Activated T-cell treated with anti-CD3 and anti-CD28 coated beads, Interleukin-2, amount 50 U/mL, for 72 hours (primary cell): ENCODE results near the gene EME2. TPM values are rescaled to one million over a fixed set of nuclear protein-coding genes. Genes with fewer than 3 reads are reported as not detected.

ENCODE experiments used
- ATAC-seq, 2 donors: fragments of 150-1000 bp; cut with Tn5 transposase; replicated peaks in 1 of 2; 2 replicates each; pipeline ENCODE4 v1.10.0; 2021; ENCODE audit warnings: moderate library complexity in 2 of 2, mild to moderate bottlenecking in 1 of 2
- DNase-seq, 2 donors: peaks; one replicate each; pipeline ENCODE4 v3.0.0; 2021 to 2022; ENCODE audit warnings: mixed read lengths in 1 of 2
- H3K27ac Mint-ChIP-seq: one replicate; pipeline ENCODE4 v1.8.0; 2022; ENCODE audit warnings: mild to moderate bottlenecking, moderate library complexity, mixed read lengths
- H3K27me3 Mint-ChIP-seq: one replicate; pipeline ENCODE4 v1.8.0; 2022; ENCODE audit warnings: low read depth, mixed read lengths
- H3K36me3 Mint-ChIP-seq, 2 donors: one replicate each; pipeline ENCODE4 v1.8.0; 2022; ENCODE audit warnings: mixed read lengths in 2 of 2, mild to moderate bottlenecking in 1 of 2; ENCODE audit not compliant: insufficient read depth in 2 of 2
- H3K4me1 Mint-ChIP-seq: one replicate; pipeline ENCODE4 v1.8.0; 2022; ENCODE audit warnings: low read depth, mixed read lengths
- H3K4me3 Mint-ChIP-seq, 2 donors: one replicate each; pipeline ENCODE4 v1.8.0; 2022; ENCODE audit warnings: mild to moderate bottlenecking in 2 of 2, mixed read lengths in 2 of 2, moderate library complexity in 2 of 2
- H3K9me3 Mint-ChIP-seq, 2 donors: one replicate each; pipeline ENCODE4 v1.8.0; 2022; ENCODE audit warnings: mixed read lengths in 2 of 2
- total RNA-seq, 2 donors: library from RNA; stranded (reverse); gene quantifications; one replicate each; pipeline ENCODE4 v1.2.3, GENCODE V29; 2022

Gene EME2
- total RNA-seq, 2 donors from 2014 or later, result 14.4 to 18.6 TPM

GRCh38 chr16:1734816-1735215 is 37.8 kb upstream of the EME2 start:
- no peak overlapping the region for H3K27ac Mint-ChIP-seq
- peaks cover 0 to 1% of the 10 kb centered on the region in 2 donors for H3K36me3 Mint-ChIP-seq
- DNase-seq, result no peak
- no peak overlapping the region for H3K4me3 Mint-ChIP-seq
- no peaks in the 10 kb centered on the region for H3K27me3 Mint-ChIP-seq
- H3K4me1 Mint-ChIP-seq, result no peaks in the 10 kb centered on the region
- no peaks in the 10 kb centered on the region for H3K9me3 Mint-ChIP-seq
- ATAC-seq, result no peak

GRCh38 chr16:1740234-1740633 is 32.4 kb upstream of the EME2 start:
- Mint-ChIP-seq H3K27ac (no peak overlapping the region), H3K4me3 (no peak overlapping the region), H3K27me3 (no peaks in the 10 kb centered on the region), H3K36me3 (no peaks in the 10 kb centered on the region), H3K9me3 (no peaks in the 10 kb centered on the region), H3K4me1 (no peaks in the 10 kb centered on the region)
- no peak for DNase-seq
- no peak for ATAC-seq

- Mint-ChIP-seq H3K9me3 (no peaks in the 10 kb centered on the region), H3K36me3 (no peaks in the 10 kb centered on the region), H3K4me1 (no peaks in the 10 kb centered on the region), H3K27ac (no peak overlapping the region), H3K27me3 (no peaks in the 10 kb centered on the region), H3K4me3 (no peak overlapping the region)
- DNase-seq (no peak), ATAC-seq (no peak)
These were observed 31.7 kb upstream of the EME2 start for GRCh38 chr16:1740781-1741490.

- Mint-ChIP-seq H3K36me3 (no peaks in the 10 kb centered on the region), H3K4me1 (no peaks in the 10 kb centered on the region), H3K27me3 (no peaks in the 10 kb centered on the region), H3K9me3 (no peaks in the 10 kb centered on the region), H3K4me3 (no peak overlapping the region), H3K27ac (no peak overlapping the region)
- no peak for DNase-seq
- no peak for ATAC-seq
These were observed 31.0 kb upstream of the EME2 start for GRCh38 chr16:1741553-1742165.

- H3K27ac Mint-ChIP-seq, result no peak overlapping the region
- no peak overlapping the region for H3K4me3 Mint-ChIP-seq
- DNase-seq (no peak), ATAC-seq (no peak)
- no peaks in the 10 kb centered on the region for H3K4me1 Mint-ChIP-seq
- H3K36me3 Mint-ChIP-seq, result no peaks in the 10 kb centered on the region
- no peaks in the 10 kb centered on the region for H3K9me3 Mint-ChIP-seq
- H3K27me3 Mint-ChIP-seq, result no peaks in the 10 kb centered on the region
These were observed 29.0 kb upstream of the EME2 start for GRCh38 chr16:1743376-1744337.

GRCh38 chr16:1744338-1744840 is 28.2 kb upstream of the EME2 start:
- Mint-ChIP-seq H3K36me3 (no peaks in the 10 kb centered on the region), H3K27ac (no peak overlapping the region), H3K4me3 (no peak overlapping the region), H3K9me3 (no peaks in the 10 kb centered on the region), H3K4me1 (no peaks in the 10 kb centered on the region), H3K27me3 (no peaks in the 10 kb centered on the region)
- DNase-seq (no peak), ATAC-seq (no peak)

GRCh38 chr16:1745181-1745899 is 27.3 kb upstream of the EME2 start:
- no peak overlapping the region for H3K27ac Mint-ChIP-seq
- DNase-seq (no peak), ATAC-seq (no peak)
- H3K9me3 Mint-ChIP-seq, result no peaks in the 10 kb centered on the region
- H3K4me3 Mint-ChIP-seq, result no peak overlapping the region
- no peaks in the 10 kb centered on the region for H3K4me1 Mint-ChIP-seq
- H3K27me3 Mint-ChIP-seq, result no peaks in the 10 kb centered on the region
- no peaks in the 10 kb centered on the region for H3K36me3 Mint-ChIP-seq

GRCh38 chr16:1745900-1746692 is 26.5 kb upstream of the EME2 start:
- no peaks in the 10 kb centered on the region for H3K4me1 Mint-ChIP-seq
- no peak overlapping the region for H3K27ac Mint-ChIP-seq
- H3K9me3 Mint-ChIP-seq, result no peaks in the 10 kb centered on the region
- no peaks in the 10 kb centered on the region for H3K27me3 Mint-ChIP-seq
- no peak for DNase-seq
- no peak for ATAC-seq
- H3K36me3 Mint-ChIP-seq, result no peaks in the 10 kb centered on the region
- no peak overlapping the region for H3K4me3 Mint-ChIP-seq

GRCh38 chr16:1746693-1747195 is 25.9 kb upstream of the EME2 start:
- Mint-ChIP-seq H3K4me3 (no peak overlapping the region), H3K27ac (no peak overlapping the region), H3K27me3 (no peaks in the 10 kb centered on the region), H3K4me1 (no peaks in the 10 kb centered on the region), H3K36me3 (no peaks in the 10 kb centered on the region), H3K9me3 (no peaks in the 10 kb centered on the region)
- DNase-seq, result no peak
- ATAC-seq, result no peak

GRCh38 chr16:1747934-1748333 is 24.7 kb upstream of the EME2 start:
- no peaks in the 10 kb centered on the region for H3K36me3 Mint-ChIP-seq
- DNase-seq (no peak), ATAC-seq (no peak)
- no peaks in the 10 kb centered on the region for H3K27me3 Mint-ChIP-seq
- H3K4me3 Mint-ChIP-seq, result no peak overlapping the region
- H3K9me3 Mint-ChIP-seq, result no peaks in the 10 kb centered on the region
- no peaks in the 10 kb centered on the region for H3K4me1 Mint-ChIP-seq
- no peak overlapping the region for H3K27ac Mint-ChIP-seq

- ATAC-seq (no peak), DNase-seq (no peak)
- no peak overlapping the region for H3K27ac Mint-ChIP-seq
- H3K4me1 Mint-ChIP-seq, result no peaks in the 10 kb centered on the region
- no peaks in the 10 kb centered on the region for H3K27me3 Mint-ChIP-seq
- H3K4me3 Mint-ChIP-seq, result no peak overlapping the region
- H3K9me3 Mint-ChIP-seq, result no peaks in the 10 kb centered on the region
- H3K36me3 Mint-ChIP-seq, result no peaks in the 10 kb centered on the region
These were observed 23.2 kb upstream of the EME2 start for GRCh38 chr16:1749152-1750117.
